Medulla oblongata (tissue), 1 donor: ENCODE data around the gene TRPM3.

Source experiments
- DNase-seq: peaks from one replicate; pipeline ENCODE4 v3.0.0-alpha.2; 2015; ENCODE audit errors: extremely low spot score

TRPM3 gene

GRCh38 chr9:71121275-71122021, at the start of gene TRPM3:
Gene TRPM3 (minus strand): TSS chr9:71121621. CDS start chr9:71121354, 267 bp downstream.
- DNase-seq = peak; percentile 26

GRCh38 chr9:71168418-71168817, 47.0 kb upstream of the TRPM3 start:
- DNase-seq = no peak

GRCh38 chr9:71162126-71162525, 40.7 kb upstream of the TRPM3 start:
- no peak for DNase-seq

- no peak for DNase-seq
Measured at GRCh38 chr9:71157731-71158130, 36.3 kb upstream of the TRPM3 start.

GRCh38 chr9:71147368-71147767, 25.9 kb upstream of the TRPM3 start:
- DNase-seq = no peak

- no peak for DNase-seq
Measured at GRCh38 chr9:71146511-71146910, 25.1 kb upstream of the TRPM3 start.

- no peak for DNase-seq
Measured at GRCh38 chr9:71145179-71145578, 23.8 kb upstream of the TRPM3 start.

- no peak for DNase-seq
Measured at GRCh38 chr9:71144495-71144894, 23.1 kb upstream of the TRPM3 start.

GRCh38 chr9:71136696-71137095, 15.3 kb upstream of the TRPM3 start:
- DNase-seq = no peak

- no peak for DNase-seq
Measured at GRCh38 chr9:71131145-71131544, 9.7 kb upstream of the TRPM3 start.

- no peak for DNase-seq
Measured at GRCh38 chr9:71130521-71130920, 9.1 kb upstream of the TRPM3 start.

- DNase-seq = no peak
Measured at GRCh38 chr9:71128796-71129195, 7.4 kb upstream of the TRPM3 start.

GRCh38 chr9:71127301-71127700, 5.9 kb upstream of the TRPM3 start:
- no peak for DNase-seq

- no peak for DNase-seq
Measured at GRCh38 chr9:71122421-71122820, 1.0 kb upstream of the TRPM3 start.

- no peak for DNase-seq
Measured at GRCh38 chr9:71122022-71122275, 528 bp upstream of the TRPM3 start.

GRCh38 chr9:71120501-71121247, 747 bp downstream of the TRPM3 start:
- DNase-seq = no peak

GRCh38 chr9:71119746-71120145, 1.7 kb downstream of the TRPM3 start:
- DNase-seq = no peak

- DNase-seq = no peak
Measured at GRCh38 chr9:71118324-71118723, 3.1 kb downstream of the TRPM3 start.

GRCh38 chr9:71115448-71115975, 5.9 kb downstream of the TRPM3 start:
- peak; percentile 81 for DNase-seq

- no peak for DNase-seq
Measured at GRCh38 chr9:71112866-71113265, 8.6 kb downstream of the TRPM3 start.

- no peak for DNase-seq
Measured at GRCh38 chr9:71108937-71109336, 12.5 kb downstream of the TRPM3 start.

GRCh38 chr9:71106992-71107391, 14.4 kb downstream of the TRPM3 start:
- DNase-seq = no peak

GRCh38 chr9:71105192-71105591, 16.2 kb downstream of the TRPM3 start:
- DNase-seq = no peak
